ENCODE data around the gene ZC3H12C.

ZC3H12C gene

GRCh38 chr11:110159476-110159875, 66.3 kb downstream of the ZC3H12C start:
- in situ Hi-C loops (cut with HindIII; ENCODE audit: low pct_ligation_motif_present, low sequenced_read_pairs) = no loop called here
- Histone ChIP-seq H3K27ac (peak overlapping the region; percentile 62), H3K27me3 (replicated peaks) (no peaks in the 10 kb centered on the region), H3K36me3 (replicated peaks) (peaks cover 47% of the 10 kb centered on the region), H3K4me3 (ENCODE audit: low read depth, low read length) (no peak overlapping the region)
- no peak for DNase-seq
- TF ChIP-seq, protein P1, sequence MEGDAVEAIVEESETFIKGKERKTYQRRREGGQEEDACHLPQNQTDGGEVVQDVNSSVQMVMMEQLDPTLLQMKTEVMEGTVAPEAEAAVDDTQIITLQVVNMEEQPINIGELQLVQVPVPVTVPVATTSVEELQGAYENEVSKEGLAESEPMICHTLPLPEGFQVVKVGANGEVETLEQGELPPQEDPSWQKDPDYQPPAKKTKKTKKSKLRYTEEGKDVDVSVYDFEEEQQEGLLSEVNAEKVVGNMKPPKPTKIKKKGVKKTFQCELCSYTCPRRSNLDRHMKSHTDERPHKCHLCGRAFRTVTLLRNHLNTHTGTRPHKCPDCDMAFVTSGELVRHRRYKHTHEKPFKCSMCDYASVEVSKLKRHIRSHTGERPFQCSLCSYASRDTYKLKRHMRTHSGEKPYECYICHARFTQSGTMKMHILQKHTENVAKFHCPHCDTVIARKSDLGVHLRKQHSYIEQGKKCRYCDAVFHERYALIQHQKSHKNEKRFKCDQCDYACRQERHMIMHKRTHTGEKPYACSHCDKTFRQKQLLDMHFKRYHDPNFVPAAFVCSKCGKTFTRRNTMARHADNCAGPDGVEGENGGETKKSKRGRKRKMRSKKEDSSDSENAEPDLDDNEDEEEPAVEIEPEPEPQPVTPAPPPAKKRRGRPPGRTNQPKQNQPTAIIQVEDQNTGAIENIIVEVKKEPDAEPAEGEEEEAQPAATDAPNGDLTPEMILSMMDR (IDR thresholded peaks at IDR 0.05; ENCODE audit: low read depth, low read length, missing control alignments) = no peak

DNA sequence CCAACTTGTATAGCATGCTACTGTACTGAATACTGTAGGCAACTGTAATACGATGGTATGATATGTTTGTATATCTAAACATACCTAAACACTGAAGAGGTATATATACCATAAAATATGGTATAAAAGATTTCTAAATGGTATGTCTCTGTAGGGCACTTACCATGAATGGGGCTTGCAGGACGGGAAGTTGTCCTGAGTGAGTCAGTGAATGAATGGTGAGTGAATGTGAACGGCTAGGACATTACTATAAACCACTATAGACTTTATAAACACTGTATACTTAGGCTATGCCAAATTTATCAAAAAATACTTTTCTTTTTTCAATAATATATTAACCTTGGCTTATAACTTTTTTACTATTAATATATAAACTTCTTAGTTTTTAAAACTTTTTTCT, 66.8 kb downstream of the ZC3H12C start:
- DNase-seq = peak; percentile 44
- H3K27me3 ChIP-seq (replicated peaks) = no peaks in the 10 kb centered on the region
- H3K27ac ChIP-seq = peak overlapping the region; percentile 62
- H3K4me3 ChIP-seq (ENCODE audit: low read depth, low read length) = no peak overlapping the region
- TF ChIP-seq, protein P1 (IDR thresholded peaks at IDR 0.05; ENCODE audit: low read depth, low read length, missing control alignments) = no peak
- H3K36me3 ChIP-seq (replicated peaks) = peaks cover 50% of the 10 kb centered on the region
- in situ Hi-C loops (cut with HindIII; ENCODE audit: low pct_ligation_motif_present, low sequenced_read_pairs) = no loop called here

GRCh38 chr11:110160437-110160836, 67.2 kb downstream of the ZC3H12C start:
- TF ChIP-seq, protein P1 (IDR thresholded peaks at IDR 0.05; ENCODE audit: low read depth, low read length, missing control alignments) = no peak
- Histone ChIP-seq H3K4me3 (ENCODE audit: low read depth, low read length) (no peak overlapping the region), H3K27me3 (replicated peaks) (no peaks in the 10 kb centered on the region), H3K27ac (no peak overlapping the region), H3K36me3 (replicated peaks) (peaks cover 54% of the 10 kb centered on the region)
- no peak for DNase-seq
- in situ Hi-C loops (cut with HindIII; ENCODE audit: low pct_ligation_motif_present, low sequenced_read_pairs) = no loop called here

DNA sequence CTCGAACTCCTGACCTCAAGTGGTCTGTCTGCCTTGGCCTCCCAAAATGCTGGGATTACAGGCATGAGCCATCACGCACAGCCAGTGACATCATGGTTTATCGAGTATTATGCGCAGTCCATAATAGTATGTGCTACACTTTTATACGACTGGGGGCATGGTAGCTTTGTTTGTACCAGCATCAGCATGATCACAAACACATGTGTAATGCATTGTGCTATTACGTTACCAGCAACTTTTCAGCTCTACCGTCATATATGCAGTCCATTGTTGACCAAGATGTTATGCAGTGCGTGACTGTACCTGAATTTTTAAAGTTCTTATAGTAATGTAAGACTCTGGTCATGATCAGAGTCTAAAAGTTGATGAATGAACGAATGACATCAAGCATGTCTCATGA, 67.9 kb downstream of the ZC3H12C start:
- in situ Hi-C loops (cut with HindIII; ENCODE audit: low pct_ligation_motif_present, low sequenced_read_pairs) = no loop called here
- TF ChIP-seq, protein P1 (IDR thresholded peaks at IDR 0.05; ENCODE audit: low read depth, low read length, missing control alignments) = no peak
- no peak overlapping the region for H3K4me3 ChIP-seq (ENCODE audit: low read depth, low read length)
- H3K27me3 ChIP-seq (replicated peaks) = no peaks in the 10 kb centered on the region
- peaks cover 59% of the 10 kb centered on the region for H3K36me3 ChIP-seq (replicated peaks)
- H3K27ac ChIP-seq = no peak overlapping the region
- DNase-seq = no peak

DNA sequence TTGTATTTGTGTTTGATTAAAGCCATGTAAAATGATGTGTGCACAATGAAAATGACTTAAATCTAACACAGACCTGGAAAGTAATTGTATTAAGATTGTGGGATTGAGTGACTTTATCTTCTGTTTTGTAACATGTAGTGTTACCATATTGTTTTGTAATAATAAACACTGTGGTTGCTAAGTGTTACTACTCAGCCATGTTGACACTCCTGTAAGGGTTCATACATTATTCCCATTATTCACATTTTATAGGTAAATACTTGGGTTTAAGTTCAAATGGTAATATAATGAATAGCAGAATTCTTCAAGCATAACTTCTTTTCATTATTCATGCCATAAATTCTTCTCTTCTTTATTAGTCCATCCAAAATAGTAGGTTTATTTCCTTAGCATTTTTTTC, 69.0 kb downstream of the ZC3H12C start:
- Histone ChIP-seq H3K27me3 (replicated peaks) (no peaks in the 10 kb centered on the region), H3K4me3 (ENCODE audit: low read depth, low read length) (no peak overlapping the region), H3K36me3 (replicated peaks) (peaks cover 55% of the 10 kb centered on the region), H3K27ac (peak overlapping the region; percentile 41)
- in situ Hi-C loops (cut with HindIII; ENCODE audit: low pct_ligation_motif_present, low sequenced_read_pairs) = no loop called here
- DNase-seq = no peak
- TF ChIP-seq, protein P1 (IDR thresholded peaks at IDR 0.05; ENCODE audit: low read depth, low read length, missing control alignments) = no peak

Measured in brain microvascular endothelial cell (primary cell).